ENCODE data around the gene TMEM30A.

- TF ChIP-seq, protein P1, sequence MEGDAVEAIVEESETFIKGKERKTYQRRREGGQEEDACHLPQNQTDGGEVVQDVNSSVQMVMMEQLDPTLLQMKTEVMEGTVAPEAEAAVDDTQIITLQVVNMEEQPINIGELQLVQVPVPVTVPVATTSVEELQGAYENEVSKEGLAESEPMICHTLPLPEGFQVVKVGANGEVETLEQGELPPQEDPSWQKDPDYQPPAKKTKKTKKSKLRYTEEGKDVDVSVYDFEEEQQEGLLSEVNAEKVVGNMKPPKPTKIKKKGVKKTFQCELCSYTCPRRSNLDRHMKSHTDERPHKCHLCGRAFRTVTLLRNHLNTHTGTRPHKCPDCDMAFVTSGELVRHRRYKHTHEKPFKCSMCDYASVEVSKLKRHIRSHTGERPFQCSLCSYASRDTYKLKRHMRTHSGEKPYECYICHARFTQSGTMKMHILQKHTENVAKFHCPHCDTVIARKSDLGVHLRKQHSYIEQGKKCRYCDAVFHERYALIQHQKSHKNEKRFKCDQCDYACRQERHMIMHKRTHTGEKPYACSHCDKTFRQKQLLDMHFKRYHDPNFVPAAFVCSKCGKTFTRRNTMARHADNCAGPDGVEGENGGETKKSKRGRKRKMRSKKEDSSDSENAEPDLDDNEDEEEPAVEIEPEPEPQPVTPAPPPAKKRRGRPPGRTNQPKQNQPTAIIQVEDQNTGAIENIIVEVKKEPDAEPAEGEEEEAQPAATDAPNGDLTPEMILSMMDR (IDR thresholded peaks at IDR 0.05; ENCODE audit: low read depth, low read length, missing input control), result no peak
- TF ChIP-seq, protein P2, sequence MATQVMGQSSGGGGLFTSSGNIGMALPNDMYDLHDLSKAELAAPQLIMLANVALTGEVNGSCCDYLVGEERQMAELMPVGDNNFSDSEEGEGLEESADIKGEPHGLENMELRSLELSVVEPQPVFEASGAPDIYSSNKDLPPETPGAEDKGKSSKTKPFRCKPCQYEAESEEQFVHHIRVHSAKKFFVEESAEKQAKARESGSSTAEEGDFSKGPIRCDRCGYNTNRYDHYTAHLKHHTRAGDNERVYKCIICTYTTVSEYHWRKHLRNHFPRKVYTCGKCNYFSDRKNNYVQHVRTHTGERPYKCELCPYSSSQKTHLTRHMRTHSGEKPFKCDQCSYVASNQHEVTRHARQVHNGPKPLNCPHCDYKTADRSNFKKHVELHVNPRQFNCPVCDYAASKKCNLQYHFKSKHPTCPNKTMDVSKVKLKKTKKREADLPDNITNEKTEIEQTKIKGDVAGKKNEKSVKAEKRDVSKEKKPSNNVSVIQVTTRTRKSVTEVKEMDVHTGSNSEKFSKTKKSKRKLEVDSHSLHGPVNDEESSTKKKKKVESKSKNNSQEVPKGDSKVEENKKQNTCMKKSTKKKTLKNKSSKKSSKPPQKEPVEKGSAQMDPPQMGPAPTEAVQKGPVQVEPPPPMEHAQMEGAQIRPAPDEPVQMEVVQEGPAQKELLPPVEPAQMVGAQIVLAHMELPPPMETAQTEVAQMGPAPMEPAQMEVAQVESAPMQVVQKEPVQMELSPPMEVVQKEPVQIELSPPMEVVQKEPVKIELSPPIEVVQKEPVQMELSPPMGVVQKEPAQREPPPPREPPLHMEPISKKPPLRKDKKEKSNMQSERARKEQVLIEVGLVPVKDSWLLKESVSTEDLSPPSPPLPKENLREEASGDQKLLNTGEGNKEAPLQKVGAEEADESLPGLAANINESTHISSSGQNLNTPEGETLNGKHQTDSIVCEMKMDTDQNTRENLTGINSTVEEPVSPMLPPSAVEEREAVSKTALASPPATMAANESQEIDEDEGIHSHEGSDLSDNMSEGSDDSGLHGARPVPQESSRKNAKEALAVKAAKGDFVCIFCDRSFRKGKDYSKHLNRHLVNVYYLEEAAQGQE (IDR thresholded peaks at IDR 0.05), result no peak
- TF ChIP-seq TAF1 (conservative IDR thresholded peaks at IDR 0.05) (no peak), MAX (IDR thresholded peaks at IDR 0.05) (no peak)
Observed at GRCh38 chr6:75301537-75301936, 16.9 kb upstream of the TMEM30A start.

Data from liver (tissue), 3 donors.